ENCODE data around the gene PELI1.

DNA sequence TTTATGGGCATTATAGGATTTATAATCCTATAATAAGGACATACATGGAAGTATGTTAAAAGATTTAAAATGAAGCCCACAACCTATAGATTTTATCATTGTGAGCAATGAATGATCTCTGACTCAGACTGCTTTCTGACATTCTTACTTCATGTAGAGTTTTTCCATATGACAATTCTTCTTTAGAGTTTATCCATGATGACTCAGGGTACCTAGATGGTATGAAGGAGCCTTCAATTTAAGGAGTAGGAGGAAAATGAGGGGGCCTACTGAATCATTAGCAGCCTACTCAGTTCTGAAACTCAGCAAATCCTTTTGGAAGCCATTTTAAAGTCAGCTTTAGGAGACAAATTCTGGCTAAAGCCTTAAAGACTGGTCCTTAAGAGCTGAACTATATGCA lies 10.4 kb downstream of the PELI1 start:
- TF ChIP-seq, protein P1, sequence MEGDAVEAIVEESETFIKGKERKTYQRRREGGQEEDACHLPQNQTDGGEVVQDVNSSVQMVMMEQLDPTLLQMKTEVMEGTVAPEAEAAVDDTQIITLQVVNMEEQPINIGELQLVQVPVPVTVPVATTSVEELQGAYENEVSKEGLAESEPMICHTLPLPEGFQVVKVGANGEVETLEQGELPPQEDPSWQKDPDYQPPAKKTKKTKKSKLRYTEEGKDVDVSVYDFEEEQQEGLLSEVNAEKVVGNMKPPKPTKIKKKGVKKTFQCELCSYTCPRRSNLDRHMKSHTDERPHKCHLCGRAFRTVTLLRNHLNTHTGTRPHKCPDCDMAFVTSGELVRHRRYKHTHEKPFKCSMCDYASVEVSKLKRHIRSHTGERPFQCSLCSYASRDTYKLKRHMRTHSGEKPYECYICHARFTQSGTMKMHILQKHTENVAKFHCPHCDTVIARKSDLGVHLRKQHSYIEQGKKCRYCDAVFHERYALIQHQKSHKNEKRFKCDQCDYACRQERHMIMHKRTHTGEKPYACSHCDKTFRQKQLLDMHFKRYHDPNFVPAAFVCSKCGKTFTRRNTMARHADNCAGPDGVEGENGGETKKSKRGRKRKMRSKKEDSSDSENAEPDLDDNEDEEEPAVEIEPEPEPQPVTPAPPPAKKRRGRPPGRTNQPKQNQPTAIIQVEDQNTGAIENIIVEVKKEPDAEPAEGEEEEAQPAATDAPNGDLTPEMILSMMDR (conservative IDR thresholded peaks at IDR 0.05 in 1 of 2, IDR thresholded peaks at IDR 0.05 in 1 of 2; ENCODE audit: extremely low read depth in 1 of 2, insufficient read depth in 1 of 2, low read depth in 1 of 2, low read length in 2 of 2) = no peak
- no peak for TF ChIP-seq EZH2 (IDR thresholded peaks at IDR 0.05; ENCODE audit: borderline replicate concordance, low read length)

Data from mammary epithelial cell (primary cell).